ENCODE data around the gene EHHADH. TPM values are rescaled to one million over a fixed set of nuclear protein-coding genes. Genes with fewer than 3 reads are reported as not detected.

EHHADH gene
- total RNA-seq, 1 experiment from 2014 or later = 20.1 TPM

DNA sequence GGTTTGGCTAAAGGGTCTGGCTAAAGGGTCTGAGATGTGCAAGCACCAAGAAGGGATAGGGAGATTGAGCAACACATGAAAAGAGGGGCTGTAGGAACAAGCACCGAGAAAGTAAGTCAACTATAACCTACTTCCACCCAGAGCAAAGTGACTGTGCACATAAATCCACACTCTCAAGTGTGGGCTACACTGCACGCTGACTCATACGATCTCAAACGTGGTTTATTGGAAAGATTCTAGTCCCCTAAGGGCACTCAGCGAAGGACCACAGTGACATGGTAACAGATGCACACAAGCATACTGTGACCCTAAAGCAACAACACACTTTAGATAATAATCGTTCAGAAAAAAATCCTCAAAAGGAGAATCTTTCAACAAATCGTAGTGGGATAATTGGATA is 48.0 kb downstream of the EHHADH start:
- TF ChIP-seq, protein P1, sequence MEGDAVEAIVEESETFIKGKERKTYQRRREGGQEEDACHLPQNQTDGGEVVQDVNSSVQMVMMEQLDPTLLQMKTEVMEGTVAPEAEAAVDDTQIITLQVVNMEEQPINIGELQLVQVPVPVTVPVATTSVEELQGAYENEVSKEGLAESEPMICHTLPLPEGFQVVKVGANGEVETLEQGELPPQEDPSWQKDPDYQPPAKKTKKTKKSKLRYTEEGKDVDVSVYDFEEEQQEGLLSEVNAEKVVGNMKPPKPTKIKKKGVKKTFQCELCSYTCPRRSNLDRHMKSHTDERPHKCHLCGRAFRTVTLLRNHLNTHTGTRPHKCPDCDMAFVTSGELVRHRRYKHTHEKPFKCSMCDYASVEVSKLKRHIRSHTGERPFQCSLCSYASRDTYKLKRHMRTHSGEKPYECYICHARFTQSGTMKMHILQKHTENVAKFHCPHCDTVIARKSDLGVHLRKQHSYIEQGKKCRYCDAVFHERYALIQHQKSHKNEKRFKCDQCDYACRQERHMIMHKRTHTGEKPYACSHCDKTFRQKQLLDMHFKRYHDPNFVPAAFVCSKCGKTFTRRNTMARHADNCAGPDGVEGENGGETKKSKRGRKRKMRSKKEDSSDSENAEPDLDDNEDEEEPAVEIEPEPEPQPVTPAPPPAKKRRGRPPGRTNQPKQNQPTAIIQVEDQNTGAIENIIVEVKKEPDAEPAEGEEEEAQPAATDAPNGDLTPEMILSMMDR (IDR thresholded peaks at IDR 0.05; ENCODE audit: unreplicated experiment) = no peak
- H3K4me3 Mint-ChIP-seq (ENCODE audit: low read depth, unreplicated experiment) = no peak overlapping the region
- H3K27ac Mint-ChIP-seq (ENCODE audit: unreplicated experiment) = no peak overlapping the region
- BruUV-seq (replicated peaks) = no TSS peak
- intact Hi-C loops (cut with micrococcal nuclease; ENCODE audit: unreplicated experiment) = no loop called here
- H3K36me3 Mint-ChIP-seq (ENCODE audit: insufficient read depth, unreplicated experiment) = no peaks in the 10 kb centered on the region
- no peaks in the 10 kb centered on the region for H3K9me3 Mint-ChIP-seq (ENCODE audit: low read depth, unreplicated experiment)
- CTCF ChIA-PET = no interaction called here
- no peaks in the 10 kb centered on the region for H3K27me3 Mint-ChIP-seq (ENCODE audit: unreplicated experiment)
- H3K4me1 Mint-ChIP-seq (ENCODE audit: low read depth, unreplicated experiment) = no peaks in the 10 kb centered on the region
- DNase-seq = no peak

DNA sequence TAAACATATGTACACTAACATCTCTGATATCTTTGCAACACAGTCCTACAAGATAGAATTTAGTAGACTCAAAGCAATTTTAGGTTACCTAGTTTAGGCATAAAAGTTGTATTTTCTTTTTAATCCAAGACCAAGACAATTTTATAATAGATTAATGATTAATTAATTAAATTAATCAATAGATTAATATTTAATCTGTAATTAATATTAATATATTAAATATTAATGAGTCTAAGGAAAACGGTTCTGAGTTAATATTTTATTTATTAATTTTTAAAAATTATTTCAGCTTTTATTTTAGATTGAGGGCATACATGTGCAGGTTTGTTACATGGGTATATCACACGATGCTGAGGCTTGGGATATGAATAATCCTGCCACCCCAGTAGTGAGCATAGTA is 49.0 kb downstream of the EHHADH start:
- BruUV-seq (replicated peaks) = no TSS peak
- no peak for DNase-seq
- no peaks in the 10 kb centered on the region for H3K27me3 Mint-ChIP-seq (ENCODE audit: unreplicated experiment)
- no peak overlapping the region for H3K4me3 Mint-ChIP-seq (ENCODE audit: low read depth, unreplicated experiment)
- no peaks in the 10 kb centered on the region for H3K36me3 Mint-ChIP-seq (ENCODE audit: insufficient read depth, unreplicated experiment)
- H3K9me3 Mint-ChIP-seq (ENCODE audit: low read depth, unreplicated experiment) = no peaks in the 10 kb centered on the region
- intact Hi-C loops (cut with micrococcal nuclease; ENCODE audit: unreplicated experiment) = no loop called here
- H3K27ac Mint-ChIP-seq (ENCODE audit: unreplicated experiment) = no peak overlapping the region
- CTCF ChIA-PET = interaction anchor here (0.9 kb wide), 1 partner anchor 192 kb away, joined by 3 read pairs; no protein-coding TSS in a partner anchor
- TF ChIP-seq, protein P1 (IDR thresholded peaks at IDR 0.05; ENCODE audit: unreplicated experiment) = no peak
- no peaks in the 10 kb centered on the region for H3K4me1 Mint-ChIP-seq (ENCODE audit: low read depth, unreplicated experiment)

DNA sequence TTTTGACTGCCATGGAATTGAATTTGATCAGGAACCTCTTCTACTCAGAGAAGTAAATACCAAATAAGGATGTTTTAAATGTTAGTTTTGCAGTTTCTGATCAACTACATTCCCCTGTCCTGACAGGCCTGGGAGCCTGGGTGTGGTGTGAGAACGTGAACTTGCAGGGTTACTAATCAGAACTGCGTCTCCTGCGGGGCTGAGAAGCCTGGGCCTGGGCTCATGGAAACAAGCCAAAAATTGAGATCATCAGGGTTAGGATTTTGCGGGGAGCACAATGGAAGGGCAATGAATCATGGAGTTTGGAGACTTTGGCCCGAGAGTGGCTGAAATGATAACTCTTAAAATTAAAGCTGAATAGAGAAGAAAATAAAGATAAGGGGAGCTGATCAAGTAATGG is 53.2 kb downstream of the EHHADH start:
- CTCF ChIA-PET = interaction anchor here (0.6 to 0.7 kb wide), 2 partner anchors 60 to 1294 kb away, joined by 3 to 4 read pairs; no protein-coding TSS in a partner anchor

DNA sequence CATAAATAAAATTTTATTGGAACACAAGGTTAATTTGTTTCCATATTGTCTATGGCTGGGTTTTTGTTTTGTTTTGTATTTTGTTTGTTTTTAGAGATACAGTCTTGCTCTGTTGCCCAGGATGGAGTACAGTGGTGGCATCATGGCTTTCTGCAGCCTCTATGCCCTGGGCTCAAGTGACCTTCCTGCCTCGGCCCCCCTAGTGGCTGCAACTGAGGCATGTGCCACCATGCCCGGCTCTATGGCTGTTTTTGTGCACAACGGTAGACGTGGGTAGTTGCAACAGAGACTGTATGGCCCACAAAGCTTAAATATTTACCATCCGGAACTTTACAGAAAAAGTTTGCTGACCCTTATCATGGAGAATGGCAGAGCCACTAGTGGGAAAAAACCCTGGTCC is 54.2 kb downstream of the EHHADH start:
- Mint-ChIP-seq H3K27me3 (ENCODE audit: unreplicated experiment) (no peaks in the 10 kb centered on the region), H3K4me3 (ENCODE audit: low read depth, unreplicated experiment) (no peak overlapping the region), H3K36me3 (ENCODE audit: insufficient read depth, unreplicated experiment) (no peaks in the 10 kb centered on the region), H3K27ac (ENCODE audit: unreplicated experiment) (no peak overlapping the region), H3K4me1 (ENCODE audit: low read depth, unreplicated experiment) (no peaks in the 10 kb centered on the region), H3K9me3 (ENCODE audit: low read depth, unreplicated experiment) (peaks cover 2% of the 10 kb centered on the region)
- DNase-seq = no peak
- no TSS peak for BruUV-seq (replicated peaks)
- CTCF ChIA-PET = no interaction called here
- TF ChIP-seq, protein P1 (IDR thresholded peaks at IDR 0.05; ENCODE audit: unreplicated experiment) = no peak
- intact Hi-C loops (cut with micrococcal nuclease; ENCODE audit: unreplicated experiment) = no loop called here

More for the DNA sequence above, 53.2 kb downstream of the EHHADH start:
- TF ChIP-seq, protein P1 (IDR thresholded peaks at IDR 0.05; ENCODE audit: unreplicated experiment) = no peak
- Mint-ChIP-seq H3K36me3 (ENCODE audit: insufficient read depth, unreplicated experiment) (no peaks in the 10 kb centered on the region), H3K9me3 (ENCODE audit: low read depth, unreplicated experiment) (no peaks in the 10 kb centered on the region), H3K4me1 (ENCODE audit: low read depth, unreplicated experiment) (no peaks in the 10 kb centered on the region), H3K4me3 (ENCODE audit: low read depth, unreplicated experiment) (no peak overlapping the region), H3K27me3 (ENCODE audit: unreplicated experiment) (no peaks in the 10 kb centered on the region), H3K27ac (ENCODE audit: unreplicated experiment) (no peak overlapping the region)
- intact Hi-C loops (cut with micrococcal nuclease; ENCODE audit: unreplicated experiment) = no loop called here
- no peak for DNase-seq
- BruUV-seq (replicated peaks) = no TSS peak

Data from Calu3 (cell line).